Activated CD8-positive, alpha-beta memory T cell treated with anti-CD3 and anti-CD28 coated beads, Interleukin-2, amount 50 U/mL, for 48 hours (primary cell): ENCODE measurements around the gene AQP5.
A peak's percentile ranks its signal among the peaks of the same experiment; 100 is the strongest.

Experiments used
- DNase-seq: peaks from one replicate; pipeline ENCODE4 v3.0.0-alpha.2; 2020

Gene AQP5

GRCh38 chr12:49966511-49967041, 4.9 kb downstream of the AQP5 start:
- no peak for DNase-seq

GRCh38 chr12:49967042-49967776, 5.5 kb downstream of the AQP5 start:
- peak; percentile 100 for DNase-seq

GRCh38 chr12:49967777-49968250, 6.1 kb downstream of the AQP5 start:
- DNase-seq: no peak

GRCh38 chr12:49968471-49968870, 6.8 kb downstream of the AQP5 start:
- no peak for DNase-seq

GRCh38 chr12:49969027-49969426, 7.4 kb downstream of the AQP5 start:
- DNase-seq: no peak

GRCh38 chr12:49969651-49970429, 8.2 kb downstream of the AQP5 start:
- DNase-seq: no peak

- DNase-seq: no peak
Measured at GRCh38 chr12:49970658-49971057, 9.0 kb downstream of the AQP5 start.

GRCh38 chr12:49971141-49971540, 9.5 kb downstream of the AQP5 start:
- DNase-seq: no peak

GRCh38 chr12:49972129-49972528, 10.5 kb downstream of the AQP5 start:
- no peak for DNase-seq

- no peak for DNase-seq
Measured at GRCh38 chr12:49972641-49973360, 11.1 kb downstream of the AQP5 start, which contains the start of gene AQP6. AQP6 (plus strand) TSS chr12:49972947; CDS start chr12:49973174, 227 bp downstream.

- DNase-seq: no peak
Measured at GRCh38 chr12:49973361-49973830, 11.7 kb downstream of the AQP5 start.

GRCh38 chr12:49974231-49974675, 12.6 kb downstream of the AQP5 start:
- DNase-seq: no peak

- DNase-seq: no peak
Measured at GRCh38 chr12:49974677-49975317, 13.1 kb downstream of the AQP5 start.

GRCh38 chr12:49975318-49975761, 13.7 kb downstream of the AQP5 start:
- no peak for DNase-seq

GRCh38 chr12:49976557-49976956, 14.9 kb downstream of the AQP5 start:
- DNase-seq: no peak

GRCh38 chr12:49978125-49978524, 16.5 kb downstream of the AQP5 start:
- no peak for DNase-seq

- no peak for DNase-seq
Measured at GRCh38 chr12:49979016-49979586, 17.4 kb downstream of the AQP5 start.

GRCh38 chr12:49979791-49980190, 18.1 kb downstream of the AQP5 start:
- DNase-seq: no peak

GRCh38 chr12:49980501-49981349, 19.1 kb downstream of the AQP5 start:
- DNase-seq: no peak

- DNase-seq: no peak
Measured at GRCh38 chr12:49982246-49983087, 20.8 kb downstream of the AQP5 start.
